Mesenchymal stem cell (in vitro differentiated cells and primary cell): ENCODE results near the gene ROBO1.

Experiments used
- DNase-seq: peaks from one replicate; pipeline ENCODE4 v3.0.0-alpha.2; 2013
- H2AFZ ChIP-seq: one replicate; pipeline ENCODE4 v1.6.1; 2013; ENCODE audit warnings: low read depth, mild to moderate bottlenecking, control low read depth, inconsistent platforms, low read length, moderate library complexity
- H2AK5ac ChIP-seq: 2 replicates; pipeline ENCODE4 v1.6.1; 2013; ENCODE audit warnings: low read length, moderate library complexity, mild to moderate bottlenecking, inconsistent platforms; ENCODE audit not compliant: severe bottlenecking
- H2BK120ac ChIP-seq: one replicate; pipeline ENCODE4 v1.6.1; 2013; ENCODE audit warnings: low read depth, mild to moderate bottlenecking, inconsistent platforms, low read length, moderate library complexity
- H2BK12ac ChIP-seq, 2 experiments: one replicate each; pipeline ENCODE4 v1.6.1; 2013; ENCODE audit warnings: inconsistent platforms in 2 of 2, low read length in 2 of 2, mild to moderate bottlenecking in 2 of 2, moderate library complexity in 2 of 2, control low read depth in 1 of 2
- H2BK15ac ChIP-seq: one replicate; pipeline ENCODE4 v1.6.1; 2013; ENCODE audit warnings: mild to moderate bottlenecking, low read depth, inconsistent platforms; ENCODE audit not compliant: poor library complexity, severe bottlenecking
- H2BK5ac ChIP-seq: 2 replicates; pipeline ENCODE4 v1.6.1; 2013; ENCODE audit warnings: low read depth, mild to moderate bottlenecking, low read length, control low read depth, inconsistent platforms; ENCODE audit not compliant: poor library complexity, severe bottlenecking
- H3K14ac ChIP-seq, 2 experiments: one replicate each; pipeline ENCODE4 v1.6.1; 2013; ENCODE audit warnings: inconsistent platforms in 2 of 2, low read length in 2 of 2, control low read depth in 1 of 2, mild to moderate bottlenecking in 1 of 2, moderate library complexity in 1 of 2
- H3K18ac ChIP-seq, 2 experiments: one replicate each; pipeline ENCODE4 v1.6.1; 2013; ENCODE audit warnings: inconsistent platforms in 2 of 2, low read length in 2 of 2, control low read depth in 1 of 2, low read depth in 1 of 2, mild to moderate bottlenecking in 1 of 2
- H3K23ac ChIP-seq, 2 experiments: one replicate each; pipeline ENCODE4 v1.6.1; 2013; ENCODE audit warnings: inconsistent platforms in 2 of 2, low read length in 2 of 2, mild to moderate bottlenecking in 2 of 2, moderate library complexity in 2 of 2, control low read depth in 1 of 2
- H3K27ac ChIP-seq: 2 replicates; pipeline ENCODE4 v1.5.1; 2013; ENCODE audit warnings: mild to moderate bottlenecking, moderate library complexity, low read length, control low read depth, inconsistent platforms; ENCODE audit not compliant: poor library complexity, severe bottlenecking
- H3K27me3 ChIP-seq, 2 experiments: 2 replicates each; pipeline versions ENCODE4 v1.6.1 to v1.7.0; 2013; ENCODE audit warnings: low read length in 2 of 2, mild to moderate bottlenecking in 2 of 2, moderate library complexity in 2 of 2, control low read depth in 1 of 2, inconsistent platforms in 1 of 2; ENCODE audit not compliant: control insufficient read depth in 1 of 2, insufficient read depth in 1 of 2
- H3K36me3 ChIP-seq, 2 experiments: 2 replicates each; pipeline versions ENCODE4 v1.6.1 to v1.7.0; 2013; ENCODE audit warnings: low read length in 2 of 2, control low read depth in 1 of 2, inconsistent platforms in 1 of 2, low read depth in 1 of 2, mild to moderate bottlenecking in 1 of 2; ENCODE audit not compliant: insufficient read depth in 2 of 2, control insufficient read depth in 1 of 2
- H3K4ac ChIP-seq, 2 experiments: one replicate each; pipeline ENCODE4 v1.6.1; 2013; ENCODE audit warnings: inconsistent platforms in 2 of 2, low read length in 2 of 2, mild to moderate bottlenecking in 2 of 2, moderate library complexity in 2 of 2, control low read depth in 1 of 2, low read depth in 1 of 2
- H3K4me1 ChIP-seq: 2 replicates; pipeline ENCODE4 v1.6.1; 2013; ENCODE audit warnings: low read depth, low read length, control low read depth; ENCODE audit not compliant: control insufficient read depth, insufficient read depth
- H3K4me2 ChIP-seq: 2 replicates; pipeline ENCODE4 v1.6.1; 2013; ENCODE audit warnings: low read length, mild to moderate bottlenecking, inconsistent platforms; ENCODE audit not compliant: poor library complexity, severe bottlenecking
- H3K4me3 ChIP-seq, 2 experiments: 2 replicates each; pipeline versions ENCODE4 v1.5.1 to v1.7.0; 2013; ENCODE audit warnings: low read length in 2 of 2, mild to moderate bottlenecking in 2 of 2, control low read depth in 1 of 2, low read depth in 1 of 2; ENCODE audit not compliant: insufficient read depth in 1 of 2
- H3K79me1 ChIP-seq: replicated peaks from 2 replicates; pipeline ENCODE4 v1.6.1; 2013; ENCODE audit warnings: mild to moderate bottlenecking, control low read depth, low read length, inconsistent platforms; ENCODE audit not compliant: poor library complexity, severe bottlenecking
- H3K9ac ChIP-seq: 2 replicates; pipeline ENCODE4 v1.7.0; 2013; ENCODE audit warnings: mild to moderate bottlenecking, low read length, moderate library complexity
- H3K9me3 ChIP-seq: 2 replicates; pipeline ENCODE4 v1.7.0; 2013; ENCODE audit warnings: mild to moderate bottlenecking, low read length; ENCODE audit not compliant: control insufficient read depth
- H4K8ac ChIP-seq: one replicate; pipeline ENCODE4 v1.6.1; 2013; ENCODE audit warnings: inconsistent platforms, mild to moderate bottlenecking, low read length, moderate library complexity
- H4K91ac ChIP-seq: one replicate; pipeline ENCODE4 v1.6.1; 2013; ENCODE audit warnings: mild to moderate bottlenecking, low read length, inconsistent platforms
- WGBS: methylation state at CpG from one replicate; pipeline ENCODE4 v1.1.7; 2013; ENCODE audit warnings: mixed read lengths; 5-methylcytosine and 5-hydroxymethylcytosine counted together

ROBO1 gene

DNA sequence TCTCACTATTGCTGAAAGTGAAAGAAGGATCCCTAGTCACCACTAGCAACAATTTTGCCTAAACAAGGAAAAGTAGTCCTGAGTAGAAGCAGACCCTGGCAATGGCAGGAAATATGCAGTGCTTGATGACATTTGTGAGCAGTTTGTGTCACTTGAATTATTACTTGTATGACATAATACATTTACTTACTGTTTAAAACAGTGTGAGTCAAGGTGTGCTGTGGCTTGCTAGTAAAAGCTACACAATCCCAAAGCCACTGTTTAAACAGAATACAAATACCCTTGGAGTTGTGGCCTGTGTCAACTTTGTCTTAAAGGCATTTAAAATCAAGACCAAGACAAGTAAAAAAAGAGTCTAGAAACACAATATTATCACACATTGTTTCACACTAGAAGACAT is 775.4 kb downstream of the ROBO1 start:
- Histone ChIP-seq H3K9ac (no peak overlapping the region), H3K9me3 (peaks cover 6% of the 10 kb centered on the region), H3K79me1 (peaks cover 12% of the 10 kb centered on the region), H3K18ac (no peak overlapping the region), H2BK5ac (no peak overlapping the region), H4K8ac (no peak overlapping the region), H2AFZ (no peak overlapping the region), H3K4me1 (no peaks in the 10 kb centered on the region), H3K27me3 (no peaks in the 10 kb centered on the region), H2BK15ac (no peak overlapping the region), H2AK5ac (no peak overlapping the region), H3K4ac (no peak overlapping the region), H3K4me2 (no peak overlapping the region), H3K14ac (no peak overlapping the region), H3K23ac (no peak overlapping the region), H3K27ac (no peak overlapping the region), H2BK12ac (no peak overlapping the region), H3K4me3 (no peak overlapping the region), H3K36me3 (no peaks in the 10 kb centered on the region), H4K91ac (no peak overlapping the region), H2BK120ac (no peak overlapping the region)
- no peak for DNase-seq

DNA sequence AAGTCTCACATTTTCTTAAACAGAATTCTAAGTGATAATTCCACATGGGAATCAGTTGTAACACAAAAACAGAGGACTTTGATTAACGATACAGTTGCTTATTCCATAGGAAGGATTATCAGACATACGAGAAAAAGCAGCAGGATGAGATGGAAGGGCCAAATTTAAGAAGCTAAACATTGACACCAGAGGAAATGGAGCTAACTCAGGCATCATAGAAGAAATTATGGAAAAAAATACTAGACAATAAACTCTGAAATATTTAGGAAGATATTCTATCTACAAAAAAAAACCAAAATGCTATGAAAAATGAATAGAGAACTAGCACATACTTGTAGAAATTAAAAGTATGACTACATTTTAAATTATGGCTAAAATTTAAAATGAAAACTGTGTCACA is 776.1 kb downstream of the ROBO1 start:
- Histone ChIP-seq H3K27ac (no peak overlapping the region), H3K23ac (no peak overlapping the region), H2BK5ac (no peak overlapping the region), H3K36me3 (no peaks in the 10 kb centered on the region), H2AK5ac (no peak overlapping the region), H2BK12ac (no peak overlapping the region), H3K79me1 (peaks cover 12% of the 10 kb centered on the region), H3K4me2 (no peak overlapping the region), H2BK15ac (no peak overlapping the region), H4K91ac (no peak overlapping the region), H3K18ac (no peak overlapping the region), H2AFZ (no peak overlapping the region), H3K27me3 (no peaks in the 10 kb centered on the region), H4K8ac (no peak overlapping the region), H3K9ac (no peak overlapping the region), H2BK120ac (no peak overlapping the region), H3K4ac (no peak overlapping the region), H3K14ac (no peak overlapping the region), H3K9me3 (peaks cover 6% of the 10 kb centered on the region), H3K4me3 (no peak overlapping the region), H3K4me1 (no peaks in the 10 kb centered on the region)
- no peak for DNase-seq
- 90% methylated on average over 2 of the region's 2 CpGs for WGBS

DNA sequence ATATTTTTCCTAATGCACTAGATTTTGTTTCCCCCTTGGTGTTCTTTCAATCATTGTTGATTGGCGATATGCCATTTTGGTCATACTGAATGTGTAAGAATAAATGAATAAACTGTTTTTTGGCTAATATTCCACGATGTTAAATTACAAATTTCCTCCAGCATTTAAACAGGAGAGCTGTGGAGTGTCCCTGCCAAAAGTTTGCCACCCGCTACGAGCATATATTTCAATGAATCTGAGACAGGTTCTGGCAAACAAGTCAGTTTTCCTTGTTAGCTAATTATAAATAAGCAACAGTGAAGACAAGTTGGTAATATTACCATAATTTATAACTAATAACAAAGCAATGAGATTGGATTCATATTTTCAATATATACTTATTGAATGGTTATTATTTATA is 777.6 kb downstream of the ROBO1 start:
- Histone ChIP-seq H3K18ac (no peak overlapping the region), H2BK120ac (no peak overlapping the region), H4K8ac (no peak overlapping the region), H2AK5ac (no peak overlapping the region), H3K4me3 (no peak overlapping the region), H2BK12ac (no peak overlapping the region), H3K4me1 (no peaks in the 10 kb centered on the region), H3K4ac (no peak overlapping the region), H2BK5ac (no peak overlapping the region), H2AFZ (no peak overlapping the region), H3K23ac (no peak overlapping the region), H3K4me2 (no peak overlapping the region), H3K9me3 (peaks cover 6% of the 10 kb centered on the region), H2BK15ac (no peak overlapping the region), H3K9ac (no peak overlapping the region), H4K91ac (no peak overlapping the region), H3K36me3 (no peaks in the 10 kb centered on the region), H3K27me3 (no peaks in the 10 kb centered on the region), H3K14ac (no peak overlapping the region), H3K27ac (no peak overlapping the region), H3K79me1 (peaks cover 12% of the 10 kb centered on the region)
- WGBS: 100% methylated on average over 1 of the region's 4 CpGs
- DNase-seq: no peak

DNA sequence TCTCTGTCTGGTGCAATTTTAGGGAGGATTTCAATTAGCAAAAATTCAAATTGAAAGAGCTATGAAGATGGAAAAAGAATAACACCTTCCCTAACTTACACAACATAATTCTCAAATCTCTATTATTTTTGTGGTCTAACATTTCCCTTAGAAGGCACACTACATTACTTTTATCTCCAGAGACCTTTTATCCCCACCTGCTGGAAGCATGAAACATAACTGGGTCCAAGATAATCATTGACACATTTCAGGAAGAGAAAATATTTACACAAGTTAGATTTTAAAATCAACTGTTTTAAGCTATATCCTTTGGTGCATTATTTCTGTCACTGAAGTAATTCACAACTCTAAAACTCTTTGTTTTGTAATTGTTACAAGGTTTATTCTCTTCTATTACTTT is 779.5 kb downstream of the ROBO1 start:
- no peaks in the 10 kb centered on the region for H3K36me3 ChIP-seq
- H3K79me1 ChIP-seq: peaks cover 14% of the 10 kb centered on the region
- H2BK12ac ChIP-seq: no peak overlapping the region
- no peak overlapping the region for H2AFZ ChIP-seq
- no peak overlapping the region for H3K27ac ChIP-seq
- H3K4me3 ChIP-seq: no peak overlapping the region
- no peak overlapping the region for H3K4me2 ChIP-seq
- H3K4ac ChIP-seq: no peak overlapping the region
- H2BK120ac ChIP-seq: no peak overlapping the region
- no peak overlapping the region for H3K14ac ChIP-seq
- peaks cover 6% of the 10 kb centered on the region for H3K9me3 ChIP-seq
- no peak overlapping the region for H3K23ac ChIP-seq
- H3K18ac ChIP-seq: no peak overlapping the region
- H3K4me1 ChIP-seq: no peaks in the 10 kb centered on the region
- H2BK5ac ChIP-seq: no peak overlapping the region
- H4K8ac ChIP-seq: no peak overlapping the region
- H3K9ac ChIP-seq: no peak overlapping the region
- DNase-seq: no peak
- H2AK5ac ChIP-seq: no peak overlapping the region
- H3K27me3 ChIP-seq: no peaks in the 10 kb centered on the region
- H2BK15ac ChIP-seq: no peak overlapping the region
- H4K91ac ChIP-seq: no peak overlapping the region
